ENCODE data around the gene ADAM29. TPM values are rescaled to one million over a fixed set of nuclear protein-coding genes. Genes with fewer than 3 reads are reported as not detected.
"Not testable (repeated sequence)": the region's sequence is repeated elsewhere in the genome, so short reads cannot be mapped to it uniquely, and the experiment has no call there.

ADAM29 gene
- total and polyA plus RNA-seq, 2 experiments from 2014 or later: not detected

DNA sequence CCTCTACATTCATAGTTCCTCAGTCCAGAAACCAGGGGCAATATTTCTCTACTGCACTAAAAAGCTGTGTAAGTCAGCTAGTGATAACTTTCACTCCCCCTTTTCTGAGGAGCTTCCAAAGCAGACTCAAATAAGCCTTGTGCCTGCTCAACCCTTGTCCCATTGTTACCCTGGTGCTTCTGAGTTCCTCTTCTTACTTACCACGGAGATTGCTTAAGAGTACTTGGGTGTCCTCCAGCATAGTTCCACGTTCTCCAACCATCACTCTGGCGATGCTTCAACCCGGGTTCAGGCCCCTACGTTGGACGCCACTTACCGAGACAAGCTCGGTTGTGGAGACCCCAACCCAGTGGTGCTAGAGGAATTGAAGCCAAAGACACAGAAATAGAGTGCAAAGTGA lies 71.6 kb downstream of the ADAM29 start:
- no peak overlapping the region for H3K4me3 ChIP-seq

GRCh38 chr4:174993916-174994315 lies 75.8 kb downstream of the ADAM29 start:
- Histone ChIP-seq H3K27me3 (no peaks in the 10 kb centered on the region), H3K4me1 (ENCODE audit: low read depth) (no peaks in the 10 kb centered on the region), H3K36me3 (no peaks in the 10 kb centered on the region), H3K27ac (no peak overlapping the region), H3K9me3 (ENCODE audit: low read depth) (no peaks in the 10 kb centered on the region), H3K4me3 (no peak overlapping the region)
- DNase-seq (ENCODE audit: low read depth in 1 of 2, low spot score in 1 of 2): no peak
- TF ChIP-seq CTCF (IDR thresholded peaks at IDR 0.05; ENCODE audit: low read depth, low read length): no peak

More for the DNA sequence above, 71.6 kb downstream of the ADAM29 start:
- Histone ChIP-seq H3K27ac (no peak overlapping the region), H3K27me3 (no peaks in the 10 kb centered on the region), H3K4me1 (ENCODE audit: low read depth) (no peaks in the 10 kb centered on the region), H3K9me3 (ENCODE audit: low read depth) (no peaks in the 10 kb centered on the region), H3K36me3 (no peaks in the 10 kb centered on the region)
- TF ChIP-seq CTCF (IDR thresholded peaks at IDR 0.05; ENCODE audit: low read depth, low read length): no peak
- no peak for DNase-seq (ENCODE audit: low read depth in 1 of 2, low spot score in 1 of 2)

- Histone ChIP-seq H3K4me1 (ENCODE audit: low read depth) (no peaks in the 10 kb centered on the region), H3K27me3 (no peaks in the 10 kb centered on the region), H3K36me3 (no peaks in the 10 kb centered on the region), H3K9me3 (ENCODE audit: low read depth) (no peaks in the 10 kb centered on the region), H3K27ac (no peak overlapping the region), H3K4me3 (no peak overlapping the region)
- TF ChIP-seq CTCF (IDR thresholded peaks at IDR 0.05; ENCODE audit: low read depth, low read length): no peak
- DNase-seq (ENCODE audit: low read depth in 1 of 2, low spot score in 1 of 2): no peak
Measured at GRCh38 chr4:174996079-174996478, 77.9 kb downstream of the ADAM29 start.

- Histone ChIP-seq H3K27me3 (no peaks in the 10 kb centered on the region), H3K4me3 (no peak overlapping the region), H3K4me1 (ENCODE audit: low read depth) (no peaks in the 10 kb centered on the region), H3K36me3 (no peaks in the 10 kb centered on the region), H3K9me3 (ENCODE audit: low read depth) (no peaks in the 10 kb centered on the region), H3K27ac (no peak overlapping the region)
- TF ChIP-seq CTCF (IDR thresholded peaks at IDR 0.05; ENCODE audit: low read depth, low read length): no peak
- DNase-seq (ENCODE audit: low read depth in 1 of 2, low spot score in 1 of 2): no peak
Measured at GRCh38 chr4:174999407-174999806, 81.2 kb downstream of the ADAM29 start.

GRCh38 chr4:175017751-175018150 lies 99.6 kb downstream of the ADAM29 start:
- Histone ChIP-seq H3K4me1 (ENCODE audit: low read depth) (no peaks in the 10 kb centered on the region), H3K4me3 (no peak overlapping the region), H3K27me3 (no peaks in the 10 kb centered on the region), H3K27ac (no peak overlapping the region), H3K9me3 (ENCODE audit: low read depth) (no peaks in the 10 kb centered on the region), H3K36me3 (no peaks in the 10 kb centered on the region)
- DNase-seq (ENCODE audit: low read depth in 1 of 2, low spot score in 1 of 2): no peak
- TF ChIP-seq CTCF (IDR thresholded peaks at IDR 0.05; ENCODE audit: low read depth, low read length): no peak

DNA sequence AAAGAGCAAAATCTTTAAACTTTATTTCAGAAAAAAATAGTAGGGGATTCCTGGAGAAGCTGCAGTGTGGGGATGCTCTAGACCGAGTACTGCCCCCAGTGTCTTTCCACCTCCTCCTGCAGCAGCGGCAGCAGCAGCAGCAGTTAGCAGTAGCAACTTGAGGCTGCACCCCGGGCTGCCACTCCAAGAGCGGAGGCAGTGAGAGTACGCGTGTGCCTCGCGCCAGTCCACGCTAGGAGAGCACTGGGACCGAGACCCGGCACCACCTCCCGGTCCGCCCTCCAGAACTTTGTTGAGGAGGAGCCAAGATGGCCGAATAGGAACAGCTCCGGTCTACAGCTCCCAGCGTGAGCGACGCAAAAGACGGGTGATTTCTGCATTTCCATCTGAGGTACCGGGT lies 101.3 kb downstream of the ADAM29 start:
- not testable (repeated sequence) for H3K27ac ChIP-seq; H3K4me1 ChIP-seq (ENCODE audit: low read depth); H3K36me3 ChIP-seq; DNase-seq (ENCODE audit: low read depth in 1 of 2, low spot score in 1 of 2); H3K4me3 ChIP-seq; H3K27me3 ChIP-seq; H3K9me3 ChIP-seq (ENCODE audit: low read depth)

Other genes starting within 250 kb of the ADAM29 start
- not detected in 2 replicates for gene GLRA3, start 89.1 kb upstream of the ADAM29 start, total RNA-seq
- not detected in 2 replicates for gene GLRA3, start 89.1 kb upstream of the ADAM29 start, polyA plus RNA-seq

Measured in cardiac muscle cell (in vitro differentiated cells and primary cell).